Esophagus muscularis mucosa (tissue), 4 donors: ENCODE results near the gene PSMD13.

Source experiments
- EP300 ChIP-seq: sonication (generic); formaldehyde crosslinking; IDR thresholded peaks from one replicate; pipeline ENCODE4 v1.6.1; 2017; ENCODE audit warnings: antibody characterized with exemption
- POLR2A ChIP-seq: fragments of 450-650 bp; IDR thresholded peaks from one replicate; pipeline ENCODE4 v1.6.1; 2017; ENCODE audit warnings: antibody characterized with exemption, moderate library complexity, mild to moderate bottlenecking, low read depth
- POLR2AphosphoS5 ChIP-seq, 2 donors: sonication (generic); formaldehyde crosslinking; IDR thresholded peaks; one replicate each; pipeline ENCODE4 v1.6.1; 2017; ENCODE audit warnings: antibody characterized with exemption in 2 of 2
- TF ChIP-seq, protein P1 (sequence below), 3 experiments: fragments of 200-600 bp in 2 of 3; fragments of 450-650 bp in 1 of 3; sonication (generic) in 2 of 3; IDR thresholded peaks; one replicate each; pipeline ENCODE4 v1.5.1; 2017 to 2019; ENCODE audit warnings: antibody characterized with exemption in 3 of 3, mild to moderate bottlenecking in 2 of 3, moderate library complexity in 1 of 3

DNA sequence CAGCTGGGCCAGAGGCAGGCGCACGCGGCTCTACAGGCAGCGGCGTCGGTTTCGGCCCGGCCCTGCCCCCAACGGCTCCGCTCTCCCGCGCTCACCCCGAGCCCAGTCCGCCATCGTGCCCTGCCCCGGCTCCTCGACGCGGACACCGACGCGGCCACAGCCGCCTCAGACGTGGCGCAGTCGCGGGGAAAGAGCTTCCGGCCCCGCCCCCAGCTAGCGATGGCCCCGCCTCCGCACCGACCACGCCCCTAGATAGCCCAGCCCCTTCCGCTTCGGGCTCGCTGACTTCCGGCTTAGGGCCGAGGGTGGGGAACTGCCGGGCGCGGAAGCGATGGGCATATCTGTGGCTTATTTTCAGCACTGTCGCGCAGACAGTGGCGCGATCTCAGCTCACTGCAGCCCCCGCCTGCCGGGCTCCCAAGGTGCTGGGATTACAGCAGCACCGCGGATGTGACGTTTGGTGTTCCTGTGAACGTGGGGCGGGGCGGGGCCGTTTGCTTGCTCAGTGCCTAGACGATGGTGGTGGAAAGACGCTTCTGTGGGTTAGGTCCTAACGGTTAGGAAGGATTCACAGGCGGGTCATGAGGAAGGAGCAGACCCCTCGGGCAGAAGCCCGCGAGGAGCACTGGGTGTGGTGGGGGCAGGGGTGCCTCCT is 29.4 kb upstream of the PSMD13 start, which contains the start of the genes BET1L and RIC8A:
- peak; percentile 87 for TF ChIP-seq POLR2A
- TF ChIP-seq, protein P1, sequence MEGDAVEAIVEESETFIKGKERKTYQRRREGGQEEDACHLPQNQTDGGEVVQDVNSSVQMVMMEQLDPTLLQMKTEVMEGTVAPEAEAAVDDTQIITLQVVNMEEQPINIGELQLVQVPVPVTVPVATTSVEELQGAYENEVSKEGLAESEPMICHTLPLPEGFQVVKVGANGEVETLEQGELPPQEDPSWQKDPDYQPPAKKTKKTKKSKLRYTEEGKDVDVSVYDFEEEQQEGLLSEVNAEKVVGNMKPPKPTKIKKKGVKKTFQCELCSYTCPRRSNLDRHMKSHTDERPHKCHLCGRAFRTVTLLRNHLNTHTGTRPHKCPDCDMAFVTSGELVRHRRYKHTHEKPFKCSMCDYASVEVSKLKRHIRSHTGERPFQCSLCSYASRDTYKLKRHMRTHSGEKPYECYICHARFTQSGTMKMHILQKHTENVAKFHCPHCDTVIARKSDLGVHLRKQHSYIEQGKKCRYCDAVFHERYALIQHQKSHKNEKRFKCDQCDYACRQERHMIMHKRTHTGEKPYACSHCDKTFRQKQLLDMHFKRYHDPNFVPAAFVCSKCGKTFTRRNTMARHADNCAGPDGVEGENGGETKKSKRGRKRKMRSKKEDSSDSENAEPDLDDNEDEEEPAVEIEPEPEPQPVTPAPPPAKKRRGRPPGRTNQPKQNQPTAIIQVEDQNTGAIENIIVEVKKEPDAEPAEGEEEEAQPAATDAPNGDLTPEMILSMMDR (IDR thresholded peaks at IDR 0.05) = no peak
- no peak for TF ChIP-seq EP300
- peak; percentile 98 to 99 for TF ChIP-seq POLR2AphosphoS5 (IDR thresholded peaks at IDR 0.05)
